NCI-H2107 (cell line): ENCODE measurements around the gene TYRP1.

ENCODE experiments used
- DNase-seq: peaks from one replicate; lab custom pipeline; 2025; lab: John Stamatoyannopoulos, UW

TYRP1 gene

GRCh38 chr9:12697719-12698118 lies 4.5 kb downstream of the TYRP1 start:
- DNase-seq: no peak

- no peak for DNase-seq
Observed at GRCh38 chr9:12698266-12698665, 5.1 kb downstream of the TYRP1 start.

- DNase-seq: no peak
Observed at GRCh38 chr9:12698986-12699385, 5.8 kb downstream of the TYRP1 start.

- DNase-seq: no peak
Observed at GRCh38 chr9:12699529-12699928, 6.3 kb downstream of the TYRP1 start.

GRCh38 chr9:12701126-12701525 lies 7.9 kb downstream of the TYRP1 start:
- DNase-seq: no peak

GRCh38 chr9:12702160-12702758 lies 9.1 kb downstream of the TYRP1 start:
- DNase-seq: peak; percentile 31

GRCh38 chr9:12703996-12704395 lies 10.8 kb downstream of the TYRP1 start:
- no peak for DNase-seq

GRCh38 chr9:12705738-12706391 lies 12.7 kb downstream of the TYRP1 start:
- no peak for DNase-seq

GRCh38 chr9:12708562-12709298 lies 15.5 kb downstream of the TYRP1 start:
- DNase-seq: no peak

GRCh38 chr9:12712532-12712931 lies 19.3 kb downstream of the TYRP1 start:
- DNase-seq: no peak

GRCh38 chr9:12715268-12715667 lies 22.1 kb downstream of the TYRP1 start:
- DNase-seq: no peak

GRCh38 chr9:12716823-12717600 lies 23.8 kb downstream of the TYRP1 start:
- DNase-seq: no peak

- DNase-seq: no peak
Observed at GRCh38 chr9:12717907-12718306, 24.7 kb downstream of the TYRP1 start.

GRCh38 chr9:12718482-12719026 lies 25.4 kb downstream of the TYRP1 start:
- peak; percentile 14 for DNase-seq

GRCh38 chr9:12719431-12719830 lies 26.2 kb downstream of the TYRP1 start:
- DNase-seq: peak; percentile 23

- no peak for DNase-seq
Observed at GRCh38 chr9:12720551-12720950, 27.4 kb downstream of the TYRP1 start.

- no peak for DNase-seq
Observed at GRCh38 chr9:12722131-12722530, 28.9 kb downstream of the TYRP1 start.

- DNase-seq: peak; percentile 4
Observed at GRCh38 chr9:12723409-12724028, 30.3 kb downstream of the TYRP1 start.

GRCh38 chr9:12726795-12727194 lies 33.6 kb downstream of the TYRP1 start:
- no peak for DNase-seq

GRCh38 chr9:12730198-12730597 lies 37.0 kb downstream of the TYRP1 start:
- no peak for DNase-seq

GRCh38 chr9:12730927-12731326 lies 37.7 kb downstream of the TYRP1 start:
- DNase-seq: no peak

GRCh38 chr9:12732971-12733370 lies 39.8 kb downstream of the TYRP1 start:
- no peak for DNase-seq
